Cardiac fibroblast (primary cell): ENCODE measurements around the gene SOHLH1.

Experiments used
- DNase-seq, 2 donors: peaks; one replicate each; pipeline versions ENCODE4 v3.0.0 to v3.0.0-alpha.2; 2010; ENCODE audit warnings: low read depth in 2 of 2
- H3K4me3 ChIP-seq, 2 donors: replicated peaks in 1 of 2; 1 replicate in 1 of 2; 2 replicates in 1 of 2; pipeline ENCODE4 v1.5.1; 2011; ENCODE audit warnings: low read depth in 2 of 2, low read length in 2 of 2, mild to moderate bottlenecking in 2 of 2, moderate library complexity in 1 of 2
- CTCF ChIP-seq: IDR thresholded peaks from one replicate; pipeline ENCODE4 v1.5.1; 2011; ENCODE audit warnings: low read depth, mild to moderate bottlenecking, low read length, inconsistent platforms

Gene SOHLH1

GRCh38 chr9:135705376-135705775 is 6.1 kb upstream of the SOHLH1 start:
- no peak for DNase-seq
- no peak for TF ChIP-seq CTCF
- no peak overlapping the region for H3K4me3 ChIP-seq

- TF ChIP-seq CTCF: no peak
- H3K4me3 ChIP-seq: no peak overlapping the region
- peak in 1 of 2 donors; percentile 17 for DNase-seq
These were observed 5.2 kb upstream of the SOHLH1 start for GRCh38 chr9:135704483-135704882.

- no peak overlapping the region for H3K4me3 ChIP-seq
- DNase-seq: no peak
- TF ChIP-seq CTCF: no peak
These were observed 4.4 kb upstream of the SOHLH1 start for GRCh38 chr9:135703726-135704125.

- peak; percentile 36 for TF ChIP-seq CTCF
- DNase-seq: peak; percentile 42 to 53
- H3K4me3 ChIP-seq: no peak within 1 kb of the TSS
These were observed 2.9 kb upstream of the SOHLH1 start, which contains the start of gene KCNT1 for GRCh38 chr9:135701959-135702721. Gene KCNT1 (plus strand): TSS chr9:135702185. CDS start chr9:135702259, 74 bp downstream.

- no peak for TF ChIP-seq CTCF
- no peak overlapping the region for H3K4me3 ChIP-seq
- DNase-seq: no peak
These were observed 2.0 kb upstream of the SOHLH1 start for GRCh38 chr9:135701067-135701958.

GRCh38 chr9:135700525-135700924 is 1.2 kb upstream of the SOHLH1 start:
- H3K4me3 ChIP-seq: no peak overlapping the region
- TF ChIP-seq CTCF: no peak
- no peak for DNase-seq
